Gastroesophageal sphincter (tissue), 3 donors: ENCODE measurements around the gene CENPM.

ENCODE experiments used
- POLR2A ChIP-seq, 2 donors: fragments of 450-650 bp; IDR thresholded peaks; one replicate each; pipeline ENCODE4 v1.6.1; 2017; ENCODE audit warnings: antibody characterized with exemption in 2 of 2, mild to moderate bottlenecking in 2 of 2, moderate library complexity in 1 of 2
- TF ChIP-seq, protein P1 (sequence below), 4 experiments: fragments of 200-600 bp in 2 of 4; fragments of 450-650 bp in 2 of 4; sonication (generic) in 1 of 4; IDR thresholded peaks; one replicate each; pipeline ENCODE4 v1.5.1; 2017 to 2019; ENCODE audit warnings: antibody characterized with exemption in 4 of 4, mild to moderate bottlenecking in 2 of 4, moderate library complexity in 2 of 4

DNA sequence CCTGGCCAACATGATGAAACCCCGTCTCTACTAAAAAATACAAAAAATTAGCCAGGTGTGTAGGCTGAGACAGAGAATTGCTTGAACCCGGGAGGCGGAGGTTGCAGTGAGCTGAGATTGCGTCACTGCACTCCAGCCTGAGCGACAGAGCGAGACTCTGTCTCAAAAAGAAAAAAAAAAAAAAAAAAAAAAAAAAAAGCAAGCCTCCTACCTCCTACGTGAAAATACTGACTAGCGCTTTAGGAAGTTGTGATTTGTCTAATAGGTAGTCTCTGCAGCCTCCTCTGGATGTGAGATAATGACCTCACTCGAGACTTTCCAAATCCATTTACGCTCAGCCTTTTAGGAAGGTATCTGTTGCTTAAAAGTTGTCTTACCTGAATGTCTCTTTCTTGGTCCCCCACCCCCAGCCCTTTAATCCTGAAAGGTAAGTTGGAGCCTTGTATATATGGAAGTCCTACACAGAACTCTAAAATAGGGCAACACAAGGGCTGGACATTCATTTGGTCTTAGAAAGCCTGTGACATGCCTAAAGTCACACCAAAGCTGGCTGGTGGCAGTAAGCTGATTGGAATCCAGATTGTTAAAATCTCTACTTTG is 27.8 kb upstream of the CENPM start:
- TF ChIP-seq, protein P1, sequence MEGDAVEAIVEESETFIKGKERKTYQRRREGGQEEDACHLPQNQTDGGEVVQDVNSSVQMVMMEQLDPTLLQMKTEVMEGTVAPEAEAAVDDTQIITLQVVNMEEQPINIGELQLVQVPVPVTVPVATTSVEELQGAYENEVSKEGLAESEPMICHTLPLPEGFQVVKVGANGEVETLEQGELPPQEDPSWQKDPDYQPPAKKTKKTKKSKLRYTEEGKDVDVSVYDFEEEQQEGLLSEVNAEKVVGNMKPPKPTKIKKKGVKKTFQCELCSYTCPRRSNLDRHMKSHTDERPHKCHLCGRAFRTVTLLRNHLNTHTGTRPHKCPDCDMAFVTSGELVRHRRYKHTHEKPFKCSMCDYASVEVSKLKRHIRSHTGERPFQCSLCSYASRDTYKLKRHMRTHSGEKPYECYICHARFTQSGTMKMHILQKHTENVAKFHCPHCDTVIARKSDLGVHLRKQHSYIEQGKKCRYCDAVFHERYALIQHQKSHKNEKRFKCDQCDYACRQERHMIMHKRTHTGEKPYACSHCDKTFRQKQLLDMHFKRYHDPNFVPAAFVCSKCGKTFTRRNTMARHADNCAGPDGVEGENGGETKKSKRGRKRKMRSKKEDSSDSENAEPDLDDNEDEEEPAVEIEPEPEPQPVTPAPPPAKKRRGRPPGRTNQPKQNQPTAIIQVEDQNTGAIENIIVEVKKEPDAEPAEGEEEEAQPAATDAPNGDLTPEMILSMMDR (IDR thresholded peaks at IDR 0.05): no peak
- TF ChIP-seq POLR2A (IDR thresholded peaks at IDR 0.05): no peak
